Ishikawa (cell line): ENCODE measurements around the gene FOXP1.

Source experiments
- CEBPB ChIP-seq: IDR thresholded peaks from 2 replicates; pipeline ENCODE4 v1.6.1; 2012
- CREB1 ChIP-seq: IDR thresholded peaks from 2 replicates; pipeline ENCODE4 v1.6.1; 2012; ENCODE audit warnings: low read depth
- EGR1 ChIP-seq: IDR thresholded peaks from 2 replicates; pipeline ENCODE4 v1.6.1; 2012
- EP300 ChIP-seq: IDR thresholded peaks from 2 replicates; pipeline ENCODE4 v1.6.1; 2012; ENCODE audit warnings: borderline replicate concordance
- FOXM1 ChIP-seq: IDR thresholded peaks from 2 replicates; pipeline ENCODE4 v1.6.1; 2012; ENCODE audit warnings: low read depth, borderline replicate concordance
- MAX ChIP-seq: IDR thresholded peaks from 2 replicates; pipeline ENCODE4 v1.6.1; 2012
- NFIC ChIP-seq: IDR thresholded peaks from 2 replicates; pipeline ENCODE4 v1.6.1; 2012
- RAD21 ChIP-seq: IDR thresholded peaks from 2 replicates; pipeline ENCODE4 v1.6.1; 2012; ENCODE audit warnings: low read depth
- REST ChIP-seq: IDR thresholded peaks from 2 replicates; pipeline ENCODE4 v1.6.1; 2012; ENCODE audit warnings: low read depth, mild to moderate bottlenecking
- TAF1 ChIP-seq: IDR thresholded peaks from 2 replicates; pipeline ENCODE4 v1.6.1; 2012; ENCODE audit warnings: low read depth, mild to moderate bottlenecking
- TCF12 ChIP-seq: IDR thresholded peaks from 2 replicates; pipeline ENCODE4 v1.6.1; 2012; ENCODE audit warnings: low read depth
- TEAD4 ChIP-seq: IDR thresholded peaks from 2 replicates; pipeline ENCODE4 v1.6.1; 2012
- USF1 ChIP-seq: IDR thresholded peaks from 2 replicates; pipeline ENCODE4 v1.6.1; 2012
- YY1 ChIP-seq: IDR thresholded peaks from 2 replicates; pipeline ENCODE4 v1.6.1; 2012; ENCODE audit warnings: low read depth
- ZBTB7A ChIP-seq: IDR thresholded peaks from 2 replicates; pipeline ENCODE4 v1.6.1; 2012; ENCODE audit warnings: low read depth

FOXP1 gene

GRCh38 chr3:71444028-71444860 lies 139.3 kb downstream of the FOXP1 start:
- no peak for TF ChIP-seq FOXM1

- TF ChIP-seq EGR1 (no peak), USF1 (no peak), YY1 (no peak), TAF1 (no peak), FOXM1 (no peak), RAD21 (no peak), REST (no peak), TEAD4 (no peak), ZBTB7A (no peak), TCF12 (no peak), NFIC (no peak), CEBPB (no peak), CREB1 (no peak), EP300 (no peak), MAX (no peak)
These were observed 140.2 kb downstream of the FOXP1 start for GRCh38 chr3:71443332-71443731.

- no peak for TF ChIP-seq EGR1
- no peak for TF ChIP-seq EP300
- no peak for TF ChIP-seq CREB1
- no peak for TF ChIP-seq YY1
- TF ChIP-seq FOXM1, result no peak
- no peak for TF ChIP-seq NFIC
- TF ChIP-seq ZBTB7A, result no peak
- no peak for TF ChIP-seq REST
- TF ChIP-seq TEAD4, result no peak
- TF ChIP-seq RAD21, result no peak
These were observed 140.9 kb downstream of the FOXP1 start for GRCh38 chr3:71442652-71443042.

- no peak for TF ChIP-seq YY1
- no peak for TF ChIP-seq RAD21
- no peak for TF ChIP-seq NFIC
- no peak for TF ChIP-seq USF1
- TF ChIP-seq CEBPB, result no peak
- no peak for TF ChIP-seq EGR1
- TF ChIP-seq MAX, result no peak
- TF ChIP-seq REST, result no peak
- no peak for TF ChIP-seq TCF12
- TF ChIP-seq EP300, result no peak
- TF ChIP-seq TEAD4, result no peak
- no peak for TF ChIP-seq TAF1
- TF ChIP-seq CREB1, result no peak
These were observed 141.4 kb downstream of the FOXP1 start for GRCh38 chr3:71441925-71442651.
